ENCODE measurements around the gene OXA1L.
"Not testable (repeated sequence)": the region's sequence is repeated elsewhere in the genome, so short reads cannot be mapped to it uniquely, and the experiment has no call there.

OXA1L gene

GRCh38 chr14:22786685-22787084 is 20.2 kb downstream of the OXA1L start:
- H3K4me3 ChIP-seq (ENCODE audit: low read depth, low read length): no peak overlapping the region
- no peak for TF ChIP-seq CTCF (IDR thresholded peaks at IDR 0.05; ENCODE audit: control insufficient read depth, extremely low read depth, insufficient read depth)
- no peak for DNase-seq (ENCODE audit: low read depth)

GRCh38 chr14:22791301-22791700 is 24.8 kb downstream of the OXA1L start:
- no peak for TF ChIP-seq CTCF (IDR thresholded peaks at IDR 0.05; ENCODE audit: control insufficient read depth, extremely low read depth, insufficient read depth)
- DNase-seq (ENCODE audit: low read depth): no peak
- H3K4me3 ChIP-seq (ENCODE audit: low read depth, low read length): no peak overlapping the region

- H3K4me3 ChIP-seq (ENCODE audit: low read depth, low read length): no peak overlapping the region
- no peak for DNase-seq (ENCODE audit: low read depth)
- no peak for TF ChIP-seq CTCF (IDR thresholded peaks at IDR 0.05; ENCODE audit: control insufficient read depth, extremely low read depth, insufficient read depth)
These were observed 25.7 kb downstream of the OXA1L start for GRCh38 chr14:22792158-22792557.

GRCh38 chr14:22793550-22793949 is 27.1 kb downstream of the OXA1L start:
- not testable (repeated sequence) for H3K4me3 ChIP-seq (ENCODE audit: low read depth, low read length)

GRCh38 chr14:22793976-22794375 is 27.5 kb downstream of the OXA1L start:
- no peak for TF ChIP-seq CTCF (IDR thresholded peaks at IDR 0.05; ENCODE audit: control insufficient read depth, extremely low read depth, insufficient read depth)
- DNase-seq (ENCODE audit: low read depth): no peak
- no peak overlapping the region for H3K4me3 ChIP-seq (ENCODE audit: low read depth, low read length)

More at GRCh38 chr14:22793550-22793949, 27.1 kb downstream of the OXA1L start:
- DNase-seq (ENCODE audit: low read depth): not testable (repeated sequence)

- TF ChIP-seq CTCF (IDR thresholded peaks at IDR 0.05; ENCODE audit: control insufficient read depth, extremely low read depth, insufficient read depth): no peak
- no peak overlapping the region for H3K4me3 ChIP-seq (ENCODE audit: low read depth, low read length)
- DNase-seq (ENCODE audit: low read depth): no peak
These were observed 28.1 kb downstream of the OXA1L start for GRCh38 chr14:22794551-22794951.

GRCh38 chr14:22796087-22796707 is 29.7 kb downstream of the OXA1L start:
- no peak overlapping the region for H3K4me3 ChIP-seq (ENCODE audit: low read depth, low read length)
- TF ChIP-seq CTCF (IDR thresholded peaks at IDR 0.05; ENCODE audit: control insufficient read depth, extremely low read depth, insufficient read depth): no peak
- no peak for DNase-seq (ENCODE audit: low read depth)

Measured in LNCaP clone FGC (cell line).